ENCODE data around the gene TNFRSF12A.

TNFRSF12A gene

DNA sequence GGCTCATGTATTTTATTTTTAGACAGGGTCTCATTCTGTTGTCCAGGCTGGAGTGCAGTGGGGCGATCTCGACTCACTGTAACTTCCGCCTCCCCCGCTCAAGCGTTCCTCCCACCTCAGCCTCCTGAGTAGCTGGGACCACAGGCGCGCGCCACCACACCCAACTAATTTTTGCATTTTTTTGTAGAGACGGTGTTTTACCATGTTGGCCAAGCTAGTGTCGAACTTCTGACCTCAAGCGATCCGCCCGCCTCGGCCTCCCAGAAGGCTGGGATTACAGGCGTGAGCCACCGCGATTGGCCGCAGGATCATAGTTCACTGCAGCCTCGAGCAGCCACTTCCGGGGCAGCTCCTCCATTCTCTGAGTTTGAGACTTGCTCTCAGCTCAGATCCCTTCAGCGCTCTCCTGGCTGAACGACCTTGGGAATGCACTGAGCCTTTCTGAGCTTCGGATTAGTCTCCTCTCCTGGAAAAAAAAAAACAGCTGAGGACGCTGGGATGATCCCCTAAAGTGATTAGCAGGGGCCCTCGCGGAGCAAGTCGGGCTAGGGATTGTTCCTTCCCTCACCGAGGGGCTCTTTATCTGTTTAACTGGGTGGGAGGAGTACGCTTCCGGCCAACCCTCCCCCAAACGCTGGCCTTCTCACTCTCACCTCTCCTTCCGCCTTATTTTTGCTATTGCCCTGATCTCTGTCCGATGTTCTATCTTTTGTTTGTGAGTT lies 38.8 kb upstream of the TNFRSF12A start:
- Mint-ChIP-seq H3K27ac (peak overlapping the region; percentile 86 to 93), H3K27me3 (peaks cover 22% of the 10 kb centered on the region), H3K9me3 (no peaks in the 10 kb centered on the region), H3K4me3 (peak overlapping the region; percentile 92 to 95), H3K4me1 (peaks cover 53% of the 10 kb centered on the region)
- ATAC-seq (no peak), DNase-seq (no peak)

DNA sequence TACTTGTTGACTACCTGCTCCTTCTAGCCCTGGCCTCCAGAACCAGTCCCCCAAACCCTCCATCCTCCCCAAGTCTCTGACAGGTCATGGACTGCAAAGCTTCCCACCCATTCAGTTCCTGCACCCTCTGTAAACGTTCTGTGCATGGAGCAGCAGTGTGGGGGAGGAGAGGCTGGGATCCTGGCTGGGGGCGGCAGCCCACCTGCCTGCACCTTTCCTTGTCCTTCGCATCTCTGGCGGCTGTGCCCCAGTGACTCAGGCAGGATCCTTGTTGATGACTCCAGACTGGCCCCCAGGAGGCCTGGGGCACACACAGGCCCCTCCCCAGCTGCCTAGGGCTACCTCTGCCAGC lies 38.3 kb upstream of the TNFRSF12A start:
- ATAC-seq (no peak), DNase-seq (no peak)
- Mint-ChIP-seq H3K4me3 (peak overlapping the region; percentile 75 to 95), H3K9me3 (no peaks in the 10 kb centered on the region), H3K27me3 (peaks cover 27% of the 10 kb centered on the region), H3K27ac (peak overlapping the region; percentile 0 to 92), H3K4me1 (peaks cover 48% of the 10 kb centered on the region)

DNA sequence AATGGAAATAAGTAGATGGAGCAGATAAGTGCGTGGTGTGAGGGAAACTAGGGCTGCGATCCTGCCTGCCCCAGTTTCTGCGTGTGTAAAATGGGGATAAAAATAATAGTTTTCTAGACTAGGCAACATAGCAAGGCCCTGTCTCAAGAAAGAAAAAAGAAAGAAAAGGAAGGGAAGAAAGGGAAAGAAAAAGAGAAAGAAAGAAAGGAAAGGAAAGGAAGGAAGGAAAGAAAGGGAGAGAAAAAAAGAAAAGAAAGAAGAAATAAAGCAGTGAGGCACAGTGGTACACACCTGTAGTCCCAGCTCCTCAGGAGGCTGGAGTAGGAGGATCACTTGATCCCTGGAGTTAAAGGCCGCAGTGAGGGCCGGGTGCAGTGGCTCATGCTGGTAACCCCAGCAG lies 37.8 kb upstream of the TNFRSF12A start:
- Mint-ChIP-seq H3K27me3 (peaks cover 28% of the 10 kb centered on the region), H3K4me3 (peak overlapping the region in 1 of 2 donors; percentile 24), H3K9me3 (no peaks in the 10 kb centered on the region), H3K4me1 (peaks cover 43% of the 10 kb centered on the region), H3K27ac (peak overlapping the region in 1 of 2 donors; percentile 82)
- ATAC-seq (no peak), DNase-seq (no peak)

DNA sequence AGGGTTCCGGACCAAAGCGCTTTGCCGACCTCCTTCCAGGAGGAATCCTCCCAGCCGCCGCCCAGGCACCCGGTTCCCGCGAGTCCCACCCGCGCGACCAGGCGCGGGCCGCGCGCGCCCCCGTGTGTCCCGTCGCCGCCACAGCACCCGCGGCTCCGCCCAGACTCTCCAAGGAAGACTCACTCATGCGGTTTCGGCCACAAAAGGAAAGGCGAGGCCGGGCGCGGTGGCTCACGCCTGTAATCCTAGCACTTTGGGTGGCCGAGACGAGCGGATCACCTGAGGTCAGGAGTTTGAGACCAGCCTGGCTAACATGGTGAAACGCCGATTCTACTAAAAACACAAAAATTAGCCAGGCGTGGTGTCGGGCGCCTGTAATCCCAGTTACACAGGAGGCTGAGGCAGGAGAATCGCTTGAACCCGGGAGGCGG lies 36.4 kb upstream of the TNFRSF12A start:
- peaks cover 28% of the 10 kb centered on the region for H3K27me3 Mint-ChIP-seq
- ATAC-seq (peak; percentile 54), DNase-seq (peak; percentile 57 to 67)
- no peak overlapping the region for H3K27ac Mint-ChIP-seq
- H3K4me3 Mint-ChIP-seq: peak overlapping the region; percentile 49 to 59
- H3K4me1 Mint-ChIP-seq: peaks cover 34% of the 10 kb centered on the region
- H3K9me3 Mint-ChIP-seq: no peaks in the 10 kb centered on the region

DNA sequence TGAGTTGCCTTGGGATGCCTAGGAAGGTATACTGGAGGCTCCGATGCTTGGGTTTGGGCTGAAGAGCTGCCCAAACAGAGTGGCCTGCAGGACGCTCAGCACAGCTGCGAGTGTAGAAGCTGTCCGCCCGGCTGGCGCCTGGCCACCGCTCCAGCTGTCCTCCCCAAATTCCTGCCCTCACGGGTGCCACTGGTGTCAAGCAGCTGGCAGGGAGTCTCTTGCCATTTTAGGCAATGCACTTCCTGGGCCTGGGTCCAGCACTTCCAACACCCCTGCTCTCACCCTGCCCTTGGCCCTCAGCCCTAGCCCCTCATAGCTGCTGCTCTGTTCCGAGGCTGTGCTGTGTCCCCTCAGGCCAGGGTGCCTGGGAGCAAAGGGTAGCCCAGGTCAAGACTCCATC lies 34.7 kb upstream of the TNFRSF12A start:
- peaks cover 41% of the 10 kb centered on the region for H3K27me3 Mint-ChIP-seq
- ATAC-seq (no peak), DNase-seq (no peak)
- no peak overlapping the region for H3K4me3 Mint-ChIP-seq
- H3K9me3 Mint-ChIP-seq: no peaks in the 10 kb centered on the region
- H3K27ac Mint-ChIP-seq: no peak overlapping the region
- peaks cover 27% of the 10 kb centered on the region for H3K4me1 Mint-ChIP-seq

DNA sequence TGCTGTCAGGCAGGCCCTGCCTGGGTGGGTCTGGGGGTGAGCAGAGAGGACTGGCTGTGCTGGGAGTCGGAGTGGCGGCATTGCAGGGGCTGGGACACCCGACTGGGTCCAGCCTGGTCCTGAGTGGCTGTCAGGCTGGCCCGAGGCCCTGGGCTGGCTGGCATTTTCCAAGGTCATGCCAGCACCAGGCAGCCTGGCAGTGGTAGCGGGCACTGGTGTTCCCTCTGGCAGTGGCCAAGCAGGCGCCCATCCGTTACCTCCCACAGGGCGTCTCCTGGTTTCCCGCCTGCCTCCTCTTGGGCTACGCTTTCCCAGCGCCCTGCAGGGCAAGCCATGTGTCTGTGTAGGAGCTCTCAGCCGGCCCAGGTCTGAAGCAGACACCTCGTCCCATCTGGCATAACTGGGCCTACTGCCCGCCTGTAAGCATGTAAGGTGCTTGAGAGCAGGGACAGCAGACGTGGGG lies 34.2 kb upstream of the TNFRSF12A start:
- peaks cover 24% of the 10 kb centered on the region for H3K4me1 Mint-ChIP-seq
- DNase-seq (no peak), ATAC-seq (no peak)
- no peak overlapping the region for H3K4me3 Mint-ChIP-seq
- no peak overlapping the region for H3K27ac Mint-ChIP-seq
- peaks cover 41% of the 10 kb centered on the region for H3K27me3 Mint-ChIP-seq
- H3K9me3 Mint-ChIP-seq: no peaks in the 10 kb centered on the region

DNA sequence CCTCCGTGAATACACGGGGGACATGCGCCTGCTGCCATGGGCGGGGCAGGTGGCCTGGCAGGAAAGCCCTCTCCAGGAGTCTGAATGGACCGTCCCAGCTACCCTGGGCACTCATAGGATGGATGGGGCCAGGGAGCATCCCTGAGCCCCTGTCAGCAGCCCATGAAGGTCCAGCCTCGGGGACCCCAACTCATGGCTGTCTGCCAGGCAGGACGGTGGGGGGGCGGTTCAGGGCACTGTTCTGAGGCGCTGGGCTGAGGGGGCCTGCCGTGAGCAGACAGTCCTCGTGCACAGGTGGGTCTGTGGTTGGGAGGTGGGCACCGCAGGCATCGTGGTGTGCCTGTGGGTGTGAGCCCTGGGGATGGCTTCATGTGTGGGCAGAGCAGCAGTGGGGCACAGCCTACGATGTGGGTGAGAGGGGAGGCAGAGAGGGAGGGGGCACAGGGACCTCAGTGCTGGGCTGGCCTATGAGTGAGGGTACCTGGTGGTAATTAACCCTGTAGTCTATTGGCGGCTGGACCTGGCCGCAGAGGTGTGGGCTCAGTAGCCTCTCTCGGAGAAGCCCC lies 33.5 kb upstream of the TNFRSF12A start:
- H3K4me1 Mint-ChIP-seq: peaks cover 17% of the 10 kb centered on the region
- ATAC-seq (no peak), DNase-seq (no peak)
- peaks cover 41% of the 10 kb centered on the region for H3K27me3 Mint-ChIP-seq
- H3K27ac Mint-ChIP-seq: peak overlapping the region in 1 of 2 donors; percentile 68
- H3K4me3 Mint-ChIP-seq: no peak overlapping the region
- H3K9me3 Mint-ChIP-seq: no peaks in the 10 kb centered on the region

DNA sequence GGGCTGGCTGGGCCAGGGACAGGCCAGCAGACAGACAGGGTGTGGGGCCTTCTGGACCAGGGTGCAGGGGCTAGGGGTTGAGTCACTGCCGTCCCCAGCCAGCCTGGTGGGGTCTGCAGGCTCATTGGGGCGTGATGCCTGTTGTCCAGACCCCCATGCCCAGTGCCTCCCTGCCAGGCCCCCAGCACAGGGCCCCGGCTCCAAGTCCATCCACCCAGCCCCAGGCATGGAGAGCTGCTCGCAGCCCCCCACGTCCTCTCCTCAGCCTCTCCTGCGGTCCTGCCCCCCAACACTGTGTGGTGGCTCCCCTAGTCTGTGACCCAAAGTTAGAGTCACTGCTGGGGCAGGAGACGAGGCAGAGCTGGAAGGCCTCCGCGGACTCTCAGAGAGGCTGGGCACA lies 32.9 kb upstream of the TNFRSF12A start:
- ATAC-seq (no peak), DNase-seq (no peak)
- Mint-ChIP-seq H3K27me3 (peaks cover 37% of the 10 kb centered on the region), H3K9me3 (no peaks in the 10 kb centered on the region), H3K4me1 (peaks cover 11% of the 10 kb centered on the region), H3K27ac (no peak overlapping the region), H3K4me3 (no peak overlapping the region)

DNA sequence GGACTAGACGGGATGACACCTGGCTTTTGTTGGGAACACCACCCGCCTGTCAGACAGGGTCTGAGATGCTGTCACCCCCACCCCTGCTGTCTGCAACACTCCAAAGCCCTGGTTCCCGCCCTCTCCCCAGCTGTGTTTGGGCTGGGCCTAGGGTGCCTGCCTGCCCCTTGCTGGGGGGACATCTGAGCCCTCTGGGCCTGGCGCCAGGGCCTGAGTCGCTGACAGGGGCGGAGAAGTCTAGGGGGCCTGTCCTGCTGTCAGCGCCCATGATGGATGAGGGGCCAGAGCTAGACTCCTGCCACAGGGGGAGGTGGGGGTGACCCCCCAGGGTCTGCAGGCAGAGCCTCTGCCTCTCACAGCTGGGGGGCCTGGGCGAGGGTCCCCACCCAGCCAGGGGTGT lies 32.3 kb upstream of the TNFRSF12A start:
- no peak overlapping the region for H3K4me3 Mint-ChIP-seq
- DNase-seq (no peak), ATAC-seq (no peak)
- peaks cover 7% of the 10 kb centered on the region for H3K4me1 Mint-ChIP-seq
- H3K27me3 Mint-ChIP-seq: peaks cover 31% of the 10 kb centered on the region
- H3K9me3 Mint-ChIP-seq: no peaks in the 10 kb centered on the region
- no peak overlapping the region for H3K27ac Mint-ChIP-seq

DNA sequence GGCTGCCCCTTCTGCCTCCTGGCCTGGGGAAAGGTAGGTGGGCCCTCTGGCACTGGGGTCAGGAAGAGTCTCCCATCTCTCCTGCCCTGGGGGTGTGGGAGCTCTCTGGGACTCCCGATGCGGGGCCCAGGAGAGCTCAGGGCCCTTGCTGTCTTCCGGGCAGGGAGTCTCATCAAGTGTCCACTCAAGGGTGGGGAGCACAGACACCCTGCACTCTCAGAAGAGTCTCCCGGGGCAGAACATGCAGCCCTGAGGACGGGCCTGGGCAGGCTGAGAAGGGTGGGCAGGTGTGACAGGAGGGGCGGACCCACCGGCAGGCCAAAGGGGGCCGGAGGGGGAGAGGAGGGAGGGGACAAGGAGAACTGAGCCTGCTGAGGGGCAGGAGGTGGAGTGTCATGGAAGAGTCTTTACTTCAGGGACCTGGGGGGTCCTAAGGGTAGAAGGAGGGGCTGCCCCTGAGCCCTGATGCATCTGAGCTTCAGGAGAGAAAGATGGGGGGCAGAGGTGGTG lies 31.5 kb upstream of the TNFRSF12A start:
- DNase-seq (no peak), ATAC-seq (no peak)
- Mint-ChIP-seq H3K9me3 (no peaks in the 10 kb centered on the region), H3K27ac (no peak overlapping the region), H3K4me3 (no peak overlapping the region), H3K27me3 (peaks cover 26% of the 10 kb centered on the region), H3K4me1 (peaks cover 4% of the 10 kb centered on the region)

DNA sequence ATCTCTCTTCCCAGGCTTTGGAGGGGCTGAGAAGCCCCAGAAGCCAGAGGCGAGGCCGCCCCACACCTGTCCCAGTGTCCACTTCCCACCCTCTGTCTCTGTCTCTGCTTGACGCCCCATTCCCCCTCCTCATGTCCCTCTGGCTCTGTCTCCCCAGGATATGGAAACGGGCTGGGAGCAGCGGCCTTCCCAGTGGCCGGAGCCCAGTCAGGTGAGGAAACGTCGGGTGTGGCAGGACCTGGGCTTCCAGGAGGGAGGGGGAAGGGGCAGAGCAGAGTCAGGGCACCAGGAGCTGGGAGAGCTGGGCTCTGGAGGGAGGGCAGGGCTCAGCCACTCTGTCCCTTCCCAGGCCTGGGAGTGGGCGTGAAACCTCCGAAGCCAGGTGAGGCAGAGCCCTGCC lies 29.3 kb upstream of the TNFRSF12A start:
- Mint-ChIP-seq H3K9me3 (no peaks in the 10 kb centered on the region), H3K27ac (no peak overlapping the region), H3K4me1 (no peaks in the 10 kb centered on the region), H3K4me3 (no peak overlapping the region), H3K27me3 (peaks cover 22% of the 10 kb centered on the region)
- ATAC-seq (no peak), DNase-seq (no peak)

DNA sequence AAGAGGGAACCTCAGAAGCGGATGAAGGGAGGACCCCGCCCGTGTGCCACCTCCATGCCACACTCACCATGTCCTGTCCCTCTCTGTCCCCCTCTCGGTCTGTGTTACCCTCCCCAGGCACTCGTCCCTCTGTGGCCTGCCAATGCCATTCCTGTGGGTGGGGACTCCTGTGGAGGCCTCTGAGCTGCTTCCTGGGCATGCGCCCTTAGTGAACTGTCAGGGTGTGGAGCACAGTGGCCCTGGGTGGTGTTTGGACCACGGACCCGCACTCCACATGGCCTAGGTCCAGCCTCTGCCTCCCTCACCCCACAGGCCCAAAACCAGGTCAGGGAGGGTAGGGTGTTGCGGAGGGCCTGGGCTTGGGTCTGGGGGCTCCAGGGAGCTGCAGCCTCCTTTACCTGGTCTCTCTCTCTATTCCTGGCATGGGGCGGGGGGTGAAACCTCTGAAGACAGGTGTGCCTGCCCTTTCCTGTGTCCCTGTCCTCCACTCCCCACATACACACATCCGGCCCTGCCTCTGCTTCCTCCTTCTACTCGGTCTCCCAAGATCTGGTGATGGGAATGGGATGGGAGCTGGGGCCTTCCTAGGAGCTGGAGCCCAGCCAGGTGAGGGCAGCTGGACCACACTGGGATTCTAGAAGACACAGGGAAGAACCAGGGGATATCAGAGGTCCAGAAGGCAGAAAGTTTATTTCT lies 28.5 kb upstream of the TNFRSF12A start:
- no peaks in the 10 kb centered on the region for H3K4me1 Mint-ChIP-seq
- H3K4me3 Mint-ChIP-seq: no peak overlapping the region
- H3K27ac Mint-ChIP-seq: no peak overlapping the region
- no peak for DNase-seq
- ATAC-seq: no peak
- H3K27me3 Mint-ChIP-seq: peaks cover 15% of the 10 kb centered on the region
- H3K9me3 Mint-ChIP-seq: no peaks in the 10 kb centered on the region

DNA sequence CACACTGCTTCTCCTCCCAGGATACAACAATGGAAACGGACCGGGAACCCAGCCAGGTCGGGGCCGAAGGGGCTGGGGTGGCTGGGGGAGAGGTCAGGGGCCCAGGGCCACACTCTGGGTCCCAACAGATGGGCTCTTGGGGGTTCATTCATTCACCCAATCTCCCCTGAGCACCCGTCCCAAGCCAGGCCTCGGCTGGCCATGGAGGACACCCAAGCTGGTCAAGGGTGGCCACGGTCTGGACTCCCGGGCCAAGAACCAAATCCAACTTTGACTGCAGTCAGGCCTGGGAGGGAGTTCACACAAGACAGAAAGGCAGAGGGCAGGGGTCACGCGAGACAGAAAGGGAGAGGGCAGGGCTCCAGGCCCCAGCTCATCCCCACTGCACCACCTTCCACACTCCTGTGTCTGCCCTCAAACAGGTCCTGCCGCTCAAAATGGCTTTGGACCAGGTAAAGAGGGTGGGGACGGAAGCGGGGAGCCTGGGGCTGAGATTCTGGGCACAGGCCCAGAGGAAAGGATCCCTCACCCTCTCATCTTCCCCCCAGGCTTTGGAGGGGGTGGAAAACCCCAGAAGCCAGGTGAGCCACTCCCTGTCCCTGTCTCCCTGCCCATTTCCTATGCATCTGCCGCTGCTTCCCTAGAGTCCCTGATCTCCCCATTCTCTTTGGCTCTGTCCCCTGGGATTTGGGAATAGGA lies 27.6 kb upstream of the TNFRSF12A start:
- H3K27ac Mint-ChIP-seq: peak overlapping the region in 1 of 2 donors; percentile 76
- no peaks in the 10 kb centered on the region for H3K9me3 Mint-ChIP-seq
- no peaks in the 10 kb centered on the region for H3K4me1 Mint-ChIP-seq
- DNase-seq (no peak), ATAC-seq (no peak)
- H3K4me3 Mint-ChIP-seq: no peak overlapping the region
- peaks cover 12% of the 10 kb centered on the region for H3K27me3 Mint-ChIP-seq

DNA sequence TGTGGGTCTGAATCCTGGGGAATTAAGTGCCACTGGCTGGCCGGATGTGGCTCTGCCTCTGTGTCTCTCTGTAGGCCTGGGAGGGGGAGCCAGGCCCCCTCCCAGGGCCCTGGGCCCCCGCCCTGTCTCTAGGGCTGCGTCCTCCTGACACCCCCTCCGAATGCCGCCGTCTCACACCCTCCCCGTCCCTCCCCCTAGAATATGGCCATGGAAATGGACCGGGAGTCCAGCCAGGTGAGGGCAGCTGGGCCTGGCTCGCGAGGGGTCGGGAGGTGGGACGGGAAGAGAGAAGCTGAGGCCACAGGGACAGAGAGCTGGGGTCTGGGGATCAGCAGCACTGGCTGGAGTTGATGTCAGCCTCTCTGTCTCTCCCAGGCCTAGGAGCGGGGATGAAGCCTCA lies 23.9 kb upstream of the TNFRSF12A start:
- H3K4me1 Mint-ChIP-seq: no peaks in the 10 kb centered on the region
- H3K27me3 Mint-ChIP-seq: peaks cover 14% of the 10 kb centered on the region
- DNase-seq (no peak), ATAC-seq (no peak)
- H3K4me3 Mint-ChIP-seq: no peak overlapping the region
- H3K9me3 Mint-ChIP-seq: no peaks in the 10 kb centered on the region
- H3K27ac Mint-ChIP-seq: peak overlapping the region in 1 of 2 donors; percentile 42

DNA sequence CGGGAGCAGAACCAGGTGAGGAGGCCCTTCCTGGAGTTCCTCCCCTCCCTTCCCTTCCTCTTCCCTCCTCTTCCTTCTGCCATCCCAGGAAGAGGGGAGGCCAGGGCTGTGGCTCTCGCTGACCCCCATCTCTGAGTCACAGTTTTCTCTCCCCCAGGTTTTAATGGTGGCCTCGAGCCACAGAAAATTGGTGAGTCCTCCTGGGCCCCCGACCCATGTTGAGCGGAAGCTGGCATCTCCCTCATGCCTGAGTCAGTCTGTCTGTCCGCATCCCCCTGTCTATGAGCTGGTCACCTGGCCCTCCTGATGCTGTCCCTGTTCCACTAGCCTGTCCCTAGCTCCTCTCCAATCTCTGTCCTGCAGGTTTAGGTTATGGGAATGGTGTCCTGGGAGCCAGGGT lies 20.2 kb upstream of the TNFRSF12A start:
- peaks cover 18% of the 10 kb centered on the region for H3K27me3 Mint-ChIP-seq
- ATAC-seq (no peak), DNase-seq (no peak)
- H3K4me3 Mint-ChIP-seq: no peak overlapping the region
- H3K4me1 Mint-ChIP-seq: peaks cover 4% of the 10 kb centered on the region
- H3K27ac Mint-ChIP-seq: peak overlapping the region in 1 of 2 donors; percentile 89
- H3K9me3 Mint-ChIP-seq: no peaks in the 10 kb centered on the region
